ENCODE results near the gene KIRREL2. TPM values are rescaled to one million over a fixed set of nuclear protein-coding genes. Genes with fewer than 3 reads are reported as not detected.

The KIRREL2 gene
- total RNA-seq, 1 experiment from 2014 or later = 5.0 TPM

GRCh38 chr19:35879770-35880317 is 23.1 kb downstream of the KIRREL2 start:
- Histone ChIP-seq H3K9me3 (ENCODE audit: control insufficient read depth, insufficient read depth, low read depth, low read length) (no peaks in the 10 kb centered on the region), H3K27ac (ENCODE audit: low read length) (no peak overlapping the region), H3K4me3 (ENCODE audit: low read depth in 2 of 2, low read length in 2 of 2) (no peak overlapping the region), H3K27me3 (ENCODE audit: control insufficient read depth, insufficient read depth, low read length) (no peaks in the 10 kb centered on the region), H3K36me3 (ENCODE audit: control insufficient read depth, insufficient read depth, low read length) (no peaks in the 10 kb centered on the region), H3K4me1 (ENCODE audit: control insufficient read depth, insufficient read depth, low read length) (0 out of 2 replicates have a peak, but pooled peaks cover 2% of the 10 kb centered on the region)
- TF ChIP-seq TCF7L2 (IDR thresholded peaks at IDR 0.05; ENCODE audit: low read depth, low read length) = no peak
- TF ChIP-seq REST (IDR thresholded peaks at IDR 0.05; ENCODE audit: insufficient read depth in 1 of 2, low read depth in 2 of 2, low read length in 1 of 2) = peak; percentile 100
- peak; percentile 88; the same call in 1 of the 2 replicates for TF ChIP-seq SIN3A (IDR thresholded peaks at IDR 0.05; ENCODE audit: borderline replicate concordance, insufficient read depth, low read depth, low read length)
- 0 out of 2 replicates have a peak, but pooled peaks have one; percentile 17 for TF ChIP-seq POLR2AphosphoS5 (IDR thresholded peaks at IDR 0.05; ENCODE audit: low read depth, low read length)
- no peak for TF ChIP-seq CTCF (IDR thresholded peaks at IDR 0.05)
- DNase-seq (ENCODE audit: low read depth, low spot score) (peak; percentile 50), ATAC-seq (peak; percentile 93)
- intact Hi-C loops (cut with micrococcal nuclease; ENCODE audit: unreplicated experiment) = no loop called here
- BruUV-seq (replicated peaks) = no TSS peak
- ChIA-PET CTCF (interaction anchor here (0.5 to 1.1 kb wide), 2 partner anchors 41 to 67 kb away, joined by 3 to 5 read pairs; no protein-coding TSS in a partner anchor), POLR2A (interaction anchor here (0.5 to 1.0 kb wide), 3 partner anchors 51 to 232 kb away, joined by 3 to 10 read pairs (median 5); no protein-coding TSS in a partner anchor)
- in situ Hi-C loops (cut with HindIII; ENCODE audit: low pct_unique_long_range_greater_than_20kb, low sequenced_read_pairs) = no loop called here

GRCh38 chr19:35882114-35882832 is 25.6 kb downstream of the KIRREL2 start:
- H3K4me1 ChIP-seq (ENCODE audit: control insufficient read depth, insufficient read depth, low read length) = 0 out of 2 replicates have a peak, but pooled peaks cover 2% of the 10 kb centered on the region

More at GRCh38 chr19:35882114-35882832, 25.6 kb downstream of the KIRREL2 start:
- Histone ChIP-seq H3K4me3 (ENCODE audit: low read depth in 2 of 2, low read length in 2 of 2) (no peak overlapping the region), H3K27me3 (ENCODE audit: control insufficient read depth, insufficient read depth, low read length) (no peaks in the 10 kb centered on the region), H3K36me3 (ENCODE audit: control insufficient read depth, insufficient read depth, low read length) (no peaks in the 10 kb centered on the region), H3K27ac (ENCODE audit: low read length) (no peak overlapping the region), H3K9me3 (ENCODE audit: control insufficient read depth, insufficient read depth, low read depth, low read length) (no peaks in the 10 kb centered on the region)
- in situ Hi-C loops (cut with HindIII; ENCODE audit: low pct_unique_long_range_greater_than_20kb, low sequenced_read_pairs) (no loop called here), intact Hi-C loops (cut with micrococcal nuclease; ENCODE audit: unreplicated experiment) (loop anchor here (1.0 kb wide), 1 partner anchor 49 kb away; no protein-coding TSS in a partner anchor)
- ChIA-PET POLR2A (interaction anchor here (0.6 kb wide), 1 partner anchor 188 kb away, joined by 3 read pairs; no protein-coding TSS in a partner anchor), CTCF (interaction anchor here (1.1 kb wide), 1 partner anchor 50 kb away, joined by 3 read pairs; no protein-coding TSS in a partner anchor)
- no peak for TF ChIP-seq CTCF (IDR thresholded peaks at IDR 0.05)
- TF ChIP-seq REST (IDR thresholded peaks at IDR 0.05; ENCODE audit: insufficient read depth in 1 of 2, low read depth in 2 of 2, low read length in 1 of 2) = peak in 1 of 2 experiments; percentile 42; a peak in 1 of 4 replicates
- no peak for TF ChIP-seq TCF7L2 (IDR thresholded peaks at IDR 0.05; ENCODE audit: low read depth, low read length)
- ATAC-seq = peak; percentile 73
- BruUV-seq (replicated peaks) = no TSS peak
- peak; percentile 87 for DNase-seq (ENCODE audit: low read depth, low spot score)
